T-cell (primary cell): Measurements from ENCODE around the gene COL23A1. TPM values are rescaled to one million over a fixed set of nuclear protein-coding genes. Genes with fewer than 3 reads are reported as not detected.

Experiments
- ATAC-seq, 4 experiments: fragments of 200-7000 bp in 3 of 4; fragments of 150-1000 bp in 1 of 4; cut with Tn5 transposase; replicated peaks in 1 of 4; 1 replicate in 3 of 4; 2 replicates in 1 of 4; pipeline ENCODE4 v1.10.0; 2021; ENCODE audit warnings: moderate library complexity in 3 of 4, mild to moderate bottlenecking in 2 of 4, moderate number of reproducible peaks in 1 of 4
- CTCF ChIA-PET, 2 donors: fragments of 300-600 bp; sonication (Branson Sonifier 250); formaldehyde crosslinking; loops; one replicate each; lab custom pipeline; 2022; ENCODE audit warnings: antibody characterized with exemption in 2 of 2; lab: Charles Lee
- POLR2A ChIA-PET, 2 donors: fragments of 300-600 bp; sonication (Branson Sonifier 250); formaldehyde crosslinking; loops; one replicate each; lab custom pipeline; 2022; ENCODE audit warnings: antibody characterized with exemption in 2 of 2; lab: Charles Lee
- DNase-seq, 35 experiments: peaks; one replicate each; pipeline versions ENCODE4 v3.0.0 to v3.0.0-alpha.2; 2013 to 2023
- H3K27ac ChIP-seq: one replicate; pipeline ENCODE4 v1.5.1; 2013; ENCODE audit warnings: low read length
- H3K27me3 ChIP-seq, 2 experiments: replicated peaks in 1 of 2; 1 replicate in 1 of 2; 2 replicates in 1 of 2; pipeline versions ENCODE4 v1.6.1 to v1.7.0; 2013; ENCODE audit warnings: low read length in 1 of 2, mixed read lengths in 1 of 2; ENCODE audit not compliant: control insufficient read depth in 2 of 2, insufficient read depth in 2 of 2; ENCODE audit errors: extremely low read depth in 1 of 2
- H3K36me3 ChIP-seq, 2 donors: 1 replicate in 1 of 2; 2 replicates in 1 of 2; pipeline versions ENCODE4 v1.6.1 to v1.7.0; 2013; ENCODE audit warnings: low read length in 1 of 2; ENCODE audit not compliant: control insufficient read depth in 2 of 2, insufficient read depth in 1 of 2; ENCODE audit errors: extremely low read depth in 1 of 2
- H3K4me1 ChIP-seq, 2 experiments: 1 replicate in 1 of 2; 2 replicates in 1 of 2; pipeline versions ENCODE4 v1.6.1 to v1.7.0; 2013; ENCODE audit warnings: low read length in 2 of 2, mixed read lengths in 1 of 2; ENCODE audit not compliant: insufficient read depth in 2 of 2, control insufficient read depth in 1 of 2; ENCODE audit errors: extremely low read depth in 1 of 2
- H3K4me3 ChIP-seq, 2 donors: 1 replicate in 1 of 2; 2 replicates in 1 of 2; pipeline versions ENCODE4 v1.5.1 to v1.7.0; 2013; ENCODE audit warnings: mild to moderate bottlenecking in 2 of 2, low read length in 1 of 2, moderate library complexity in 1 of 2; ENCODE audit not compliant: control insufficient read depth in 1 of 2; ENCODE audit errors: extremely low read depth in 1 of 2
- H3K9me3 ChIP-seq: 2 replicates; pipeline ENCODE4 v1.7.0; 2013
- H3K27ac Mint-ChIP-seq, 2 donors: one replicate each; pipeline ENCODE4 v1.8.0; 2020 to 2021; ENCODE audit warnings: mild to moderate bottlenecking in 2 of 2, mixed read lengths in 2 of 2
- H3K27me3 Mint-ChIP-seq, 2 donors: one replicate each; pipeline ENCODE4 v1.8.0; 2021 to 2022; ENCODE audit warnings: mixed read lengths in 2 of 2
- H3K36me3 Mint-ChIP-seq: one replicate; pipeline ENCODE4 v1.8.0; 2021; ENCODE audit warnings: mixed read lengths
- H3K4me1 Mint-ChIP-seq, 3 donors: one replicate each; pipeline ENCODE4 v1.8.0; 2020 to 2022; ENCODE audit warnings: mixed read lengths in 3 of 3, mild to moderate bottlenecking in 1 of 3
- H3K4me3 Mint-ChIP-seq, 3 donors: one replicate each; pipeline ENCODE4 v1.8.0; 2020 to 2022; ENCODE audit warnings: mild to moderate bottlenecking in 3 of 3, mixed read lengths in 3 of 3, moderate library complexity in 3 of 3
- H3K9me3 Mint-ChIP-seq, 3 donors: one replicate each; pipeline ENCODE4 v1.8.0; 2020 to 2022; ENCODE audit warnings: mixed read lengths in 3 of 3
- WGBS: methylation state at CpG from one replicate; pipeline ENCODE4 v1.1.5; 2013; ENCODE audit warnings: missing lambda C conversion rate; ENCODE audit not compliant: insufficient coverage; 5-methylcytosine and 5-hydroxymethylcytosine counted together
- total RNA-seq, 35 experiments: library from RNA in 6 of 35; stranded (reverse) in 6 of 35; fragments of 120-200 nt in 1 of 35; gene quantifications; one replicate each; pipeline versions ENCODE4 v1.2.1 to v1.2.4 and lab custom pipeline; 2013 to 2026

COL23A1 gene
- total RNA-seq, 5 donors from 2014 or later (not counting 1 experiment from before 2014, with no cell fraction given) = 0.07 to 0.13 TPM; not detected in 3

DNA sequence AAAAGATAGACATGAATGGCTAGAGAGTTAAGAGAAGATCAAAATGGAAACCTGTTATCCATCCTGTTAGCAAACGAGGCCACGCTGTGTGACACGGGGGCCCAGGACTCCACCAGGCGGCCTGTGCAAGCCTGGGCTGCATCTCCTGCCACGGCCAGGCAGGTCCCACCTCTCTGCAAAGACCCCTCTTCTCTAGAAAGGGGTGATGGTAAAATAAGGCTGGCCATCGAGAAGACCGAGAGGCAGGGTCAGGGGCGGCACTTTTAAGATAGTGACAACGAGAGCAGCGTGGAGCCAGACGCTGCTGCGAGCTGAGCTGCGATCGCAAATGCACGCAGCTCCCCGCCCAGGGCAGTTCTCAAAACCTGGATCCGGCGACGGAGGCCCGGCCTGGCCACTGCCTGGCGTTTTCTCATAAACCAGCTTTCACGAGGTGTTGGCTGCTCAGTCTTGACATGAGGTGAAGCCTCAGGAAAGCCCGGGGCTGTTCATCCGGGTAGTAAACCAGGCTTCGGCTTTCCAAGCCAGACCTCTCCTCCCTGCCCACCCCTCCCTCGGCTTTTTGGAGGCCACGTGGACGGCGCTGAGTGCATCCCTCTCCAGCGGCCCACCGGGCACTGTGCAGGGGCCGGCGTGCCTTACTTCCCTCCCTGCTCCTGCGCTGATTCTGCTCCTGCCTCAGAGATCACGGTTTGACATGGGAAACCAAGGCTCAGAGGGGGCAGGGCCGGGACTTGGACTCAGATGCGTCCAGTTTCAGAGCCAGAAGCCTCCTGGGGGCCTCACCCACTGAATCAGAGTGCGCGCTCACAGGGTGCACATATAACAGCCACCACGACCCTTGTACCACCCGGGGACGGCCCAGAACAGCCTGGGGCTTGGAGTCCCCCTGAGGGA is 206.0 kb downstream of the COL23A1 start:
- Mint-ChIP-seq H3K4me3 (no peak overlapping the region), H3K9me3 (no peaks in the 10 kb centered on the region), H3K4me1 (no peaks in the 10 kb centered on the region), H3K36me3 (no peaks in the 10 kb centered on the region), H3K27ac (no peak overlapping the region), H3K27me3 (peaks cover 11 to 24% of the 10 kb centered on the region in 2 donors)
- Histone ChIP-seq H3K4me3 (no peak overlapping the region), H3K9me3 (no peaks in the 10 kb centered on the region), H3K27me3 (peaks cover 0 to 35% of the 10 kb centered on the region in 2 experiments), H3K4me1 (no peaks in the 10 kb centered on the region), H3K27ac (no peak overlapping the region), H3K36me3 (no peaks in the 10 kb centered on the region)
- 81% methylated on average over 36 of the region's 42 CpGs for WGBS
- ChIA-PET CTCF (no interaction called here), POLR2A (no interaction called here)
- no peak for DNase-seq
- ATAC-seq = no peak

DNA sequence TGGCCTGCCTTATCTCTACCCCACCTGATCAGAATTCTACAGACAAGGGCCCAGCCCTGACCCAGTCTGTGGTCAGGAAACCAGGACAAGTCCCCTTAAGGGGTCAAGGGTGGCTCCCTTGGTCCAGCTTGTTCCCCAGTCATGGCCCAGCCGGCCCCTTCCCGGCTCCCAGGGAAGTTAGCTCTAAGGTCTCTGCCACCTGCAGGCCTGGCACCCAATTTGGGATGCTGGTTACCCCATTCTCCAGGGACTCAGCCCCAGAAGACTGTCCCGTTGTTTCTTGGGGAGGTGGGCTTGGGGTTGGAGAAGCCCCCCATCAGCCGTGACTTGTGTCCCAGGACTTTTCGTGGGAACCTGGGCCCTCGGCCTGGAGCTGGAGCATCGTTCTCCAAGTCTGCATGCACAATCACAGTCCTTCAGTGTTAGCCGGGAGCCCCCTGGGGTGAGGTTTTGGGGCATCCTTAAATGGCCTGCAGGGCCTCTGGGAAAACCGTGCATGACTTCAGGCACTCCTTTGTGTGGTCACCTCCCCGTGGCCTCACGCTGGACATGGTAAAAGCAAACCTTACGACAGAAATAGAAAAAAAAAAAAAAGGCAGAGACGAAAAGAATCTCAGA is 206.8 kb downstream of the COL23A1 start:
- H3K4me3 Mint-ChIP-seq = no peak overlapping the region
- 81% methylated on average over 7 of the region's 13 CpGs for WGBS
- CTCF ChIA-PET = no interaction called here

DNA sequence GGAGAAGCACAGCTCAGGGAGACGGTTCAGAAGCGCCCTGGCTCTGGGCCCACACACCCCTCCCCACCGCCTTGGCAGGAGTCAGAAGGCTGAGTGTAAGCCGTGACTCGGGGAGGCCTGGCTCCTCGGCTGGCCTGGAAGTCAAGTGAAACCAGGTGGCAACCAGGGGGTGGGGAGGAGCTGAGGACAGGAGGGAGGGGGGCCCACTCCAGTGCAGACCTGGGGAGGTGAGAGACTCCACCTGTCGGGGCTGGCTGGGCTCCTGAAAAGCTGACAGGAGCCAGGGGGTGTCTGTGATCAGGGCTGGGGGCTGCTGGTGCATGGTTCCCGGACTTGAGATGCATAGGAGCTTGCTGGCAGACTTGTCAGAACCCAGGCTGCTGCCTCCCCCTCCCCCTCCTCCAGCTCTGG is 207.4 kb downstream of the COL23A1 start:
- no peaks in the 10 kb centered on the region for H3K36me3 Mint-ChIP-seq
- Histone ChIP-seq H3K9me3 (no peaks in the 10 kb centered on the region), H3K27me3 (peaks cover 0 to 32% of the 10 kb centered on the region in 2 experiments), H3K27ac (no peak overlapping the region), H3K4me1 (no peaks in the 10 kb centered on the region), H3K4me3 (no peak overlapping the region), H3K36me3 (no peaks in the 10 kb centered on the region)
- no peak overlapping the region for H3K27ac Mint-ChIP-seq
- H3K4me3 Mint-ChIP-seq = no peak overlapping the region
- ChIA-PET POLR2A (no interaction called here), CTCF (no interaction called here)
- no peak for ATAC-seq
- DNase-seq = no peak
- H3K27me3 Mint-ChIP-seq = peaks cover 11 to 20% of the 10 kb centered on the region in 2 donors
- no peaks in the 10 kb centered on the region for H3K9me3 Mint-ChIP-seq
- no peaks in the 10 kb centered on the region for H3K4me1 Mint-ChIP-seq
- WGBS = 33% methylated on average over 1 of the region's 8 CpGs

More for the DNA sequence above, 206.8 kb downstream of the COL23A1 start:
- H3K4me1 ChIP-seq = no peaks in the 10 kb centered on the region
- peaks cover 0 to 32% of the 10 kb centered on the region in 2 experiments for H3K27me3 ChIP-seq
- H3K4me3 ChIP-seq = no peak overlapping the region
- H3K36me3 ChIP-seq = no peaks in the 10 kb centered on the region
- POLR2A ChIA-PET = no interaction called here
- no peaks in the 10 kb centered on the region for H3K4me1 Mint-ChIP-seq
- H3K9me3 ChIP-seq = no peaks in the 10 kb centered on the region
- H3K27ac Mint-ChIP-seq = no peak overlapping the region
- no peak overlapping the region for H3K27ac ChIP-seq
- no peaks in the 10 kb centered on the region for H3K36me3 Mint-ChIP-seq
- ATAC-seq = no peak
- no peak for DNase-seq
- H3K27me3 Mint-ChIP-seq = peaks cover 11 to 24% of the 10 kb centered on the region in 2 donors
- H3K9me3 Mint-ChIP-seq = no peaks in the 10 kb centered on the region

DNA sequence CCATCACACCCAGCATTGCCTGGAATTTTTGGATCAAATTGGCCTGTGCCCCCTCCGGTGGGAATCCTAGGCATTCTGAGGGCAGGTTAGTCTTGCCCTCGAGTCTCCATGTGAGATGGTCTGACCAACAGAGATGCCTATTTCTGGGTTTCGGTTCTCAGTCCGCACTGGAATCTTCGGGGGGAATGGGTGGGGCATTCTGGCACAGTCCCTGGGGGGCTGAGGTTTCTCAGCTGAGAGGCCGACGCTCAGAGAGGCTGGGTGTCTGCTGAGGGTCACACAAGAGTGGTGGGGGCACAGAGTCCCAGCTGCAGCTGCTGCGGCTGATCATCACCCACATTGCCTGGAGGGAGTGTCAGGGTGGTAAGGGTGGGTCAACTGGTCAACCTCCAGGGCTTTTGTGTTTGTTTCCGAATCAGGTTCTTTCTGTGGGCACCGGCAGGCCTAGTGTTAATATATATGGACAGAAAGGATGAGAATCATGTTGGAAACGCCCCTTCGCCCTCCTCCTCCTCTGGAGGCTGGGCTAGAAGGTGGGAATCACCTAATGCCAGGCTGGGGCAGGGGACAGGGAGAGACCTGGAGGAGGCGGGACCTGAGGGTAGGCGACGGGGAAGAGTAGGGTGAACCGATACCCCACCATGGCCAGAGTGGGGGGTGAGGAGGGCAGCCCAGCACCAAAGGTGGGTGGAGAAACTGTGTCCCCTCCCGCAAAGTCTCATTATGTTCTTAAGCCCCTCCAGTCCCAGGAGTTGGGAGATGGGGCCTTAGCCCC is 208.1 kb downstream of the COL23A1 start:
- no peak for ATAC-seq
- H3K4me1 Mint-ChIP-seq = no peaks in the 10 kb centered on the region

DNA sequence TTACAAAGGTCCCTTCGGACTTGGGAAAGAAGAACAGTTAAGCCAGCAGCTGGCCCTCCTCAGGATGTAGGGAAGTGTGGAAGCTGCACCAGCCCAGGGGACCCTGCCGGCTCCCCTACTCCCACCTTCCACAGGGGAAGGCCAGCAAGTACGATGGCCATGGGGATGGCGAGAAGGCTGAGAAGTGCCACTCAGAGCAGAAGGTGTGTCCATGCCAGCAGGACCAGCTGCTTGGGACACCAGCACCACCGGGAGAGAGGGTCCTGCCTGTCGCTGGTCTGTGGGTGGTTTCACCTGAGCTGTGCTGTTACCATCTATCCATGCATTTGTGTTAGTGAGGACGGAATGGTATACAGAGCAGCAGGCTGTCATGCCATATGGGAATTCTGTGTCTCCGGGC is 209.0 kb downstream of the COL23A1 start:
- DNase-seq = no peak
- Mint-ChIP-seq H3K27ac (no peak overlapping the region), H3K4me1 (no peaks in the 10 kb centered on the region), H3K27me3 (peaks cover 4 to 15% of the 10 kb centered on the region in 2 donors), H3K9me3 (no peaks in the 10 kb centered on the region), H3K4me3 (no peak overlapping the region), H3K36me3 (no peaks in the 10 kb centered on the region)
- Histone ChIP-seq H3K27ac (no peak overlapping the region), H3K27me3 (peaks cover 0 to 18% of the 10 kb centered on the region in 2 experiments), H3K4me1 (no peaks in the 10 kb centered on the region), H3K36me3 (no peaks in the 10 kb centered on the region), H3K4me3 (no peak overlapping the region), H3K9me3 (no peaks in the 10 kb centered on the region)
- POLR2A ChIA-PET = interaction anchor here in 1 of 2 donors (0.7 kb wide), 1 partner anchor 8 kb away, joined by 3 read pairs; no protein-coding TSS in a partner anchor
- WGBS = 87% methylated on average over 5 of the region's 8 CpGs
- CTCF ChIA-PET = no interaction called here
- no peak for ATAC-seq

More for the DNA sequence above, 208.1 kb downstream of the COL23A1 start:
- Mint-ChIP-seq H3K27me3 (peaks cover 7 to 14% of the 10 kb centered on the region in 2 donors), H3K27ac (no peak overlapping the region), H3K36me3 (no peaks in the 10 kb centered on the region), H3K4me3 (no peak overlapping the region), H3K9me3 (no peaks in the 10 kb centered on the region)
- no peaks in the 10 kb centered on the region for H3K9me3 ChIP-seq
- POLR2A ChIA-PET = interaction anchor here in 1 of 2 donors (0.7 kb wide), 1 partner anchor 9 kb away, joined by 3 read pairs; no protein-coding TSS in a partner anchor
- CTCF ChIA-PET = no interaction called here
- 89% methylated on average over 9 of the region's 17 CpGs for WGBS
- no peak overlapping the region for H3K4me3 ChIP-seq
- H3K27me3 ChIP-seq = peaks cover 0 to 26% of the 10 kb centered on the region in 2 experiments
- no peaks in the 10 kb centered on the region for H3K36me3 ChIP-seq
- no peak for DNase-seq
- no peak overlapping the region for H3K27ac ChIP-seq
- H3K4me1 ChIP-seq = no peaks in the 10 kb centered on the region

DNA sequence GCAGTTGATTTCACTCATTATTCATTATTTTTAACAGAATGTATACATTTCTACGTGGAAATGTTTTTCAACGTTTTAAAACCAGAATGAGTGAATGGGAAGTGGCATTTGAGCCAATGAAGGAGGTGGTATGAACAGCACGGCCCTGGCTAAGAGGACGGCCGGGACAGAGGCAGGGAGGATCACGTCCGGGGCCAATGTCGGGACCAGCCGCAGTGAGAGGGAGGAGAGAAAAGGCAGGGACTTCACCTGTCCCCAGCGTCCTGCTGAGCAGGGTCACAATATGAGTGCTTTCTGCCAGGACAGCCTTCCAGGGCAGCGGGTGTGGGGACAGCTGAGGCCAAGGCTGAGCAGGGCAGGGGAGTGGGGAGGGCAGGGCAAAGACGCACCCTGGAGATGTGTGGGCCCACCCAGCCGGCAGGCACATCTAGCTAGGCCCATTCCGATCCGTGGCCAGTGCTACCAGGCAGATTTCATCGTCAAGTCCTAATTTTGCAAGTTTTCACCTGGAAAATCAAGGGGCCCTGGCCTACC is 209.6 kb downstream of the COL23A1 start:
- no peak for DNase-seq
- H3K27ac ChIP-seq = no peak overlapping the region
- CTCF ChIA-PET = no interaction called here
- no peak overlapping the region for H3K27ac Mint-ChIP-seq
- no peak overlapping the region for H3K4me3 ChIP-seq
- no peaks in the 10 kb centered on the region for H3K9me3 ChIP-seq
- no peaks in the 10 kb centered on the region for H3K4me1 Mint-ChIP-seq
- no peak for ATAC-seq
- no peak overlapping the region for H3K4me3 Mint-ChIP-seq
- peaks cover 4 to 17% of the 10 kb centered on the region in 2 donors for H3K27me3 Mint-ChIP-seq
- 88% methylated on average over 11 of the region's 16 CpGs for WGBS
- POLR2A ChIA-PET = no interaction called here
- H3K36me3 ChIP-seq = no peaks in the 10 kb centered on the region
- H3K4me1 ChIP-seq = no peaks in the 10 kb centered on the region
- H3K9me3 Mint-ChIP-seq = no peaks in the 10 kb centered on the region
- H3K36me3 Mint-ChIP-seq = no peaks in the 10 kb centered on the region
- peaks cover 0 to 18% of the 10 kb centered on the region in 2 experiments for H3K27me3 ChIP-seq
